ENCODE measurements around the gene ATP11B.

DNA sequence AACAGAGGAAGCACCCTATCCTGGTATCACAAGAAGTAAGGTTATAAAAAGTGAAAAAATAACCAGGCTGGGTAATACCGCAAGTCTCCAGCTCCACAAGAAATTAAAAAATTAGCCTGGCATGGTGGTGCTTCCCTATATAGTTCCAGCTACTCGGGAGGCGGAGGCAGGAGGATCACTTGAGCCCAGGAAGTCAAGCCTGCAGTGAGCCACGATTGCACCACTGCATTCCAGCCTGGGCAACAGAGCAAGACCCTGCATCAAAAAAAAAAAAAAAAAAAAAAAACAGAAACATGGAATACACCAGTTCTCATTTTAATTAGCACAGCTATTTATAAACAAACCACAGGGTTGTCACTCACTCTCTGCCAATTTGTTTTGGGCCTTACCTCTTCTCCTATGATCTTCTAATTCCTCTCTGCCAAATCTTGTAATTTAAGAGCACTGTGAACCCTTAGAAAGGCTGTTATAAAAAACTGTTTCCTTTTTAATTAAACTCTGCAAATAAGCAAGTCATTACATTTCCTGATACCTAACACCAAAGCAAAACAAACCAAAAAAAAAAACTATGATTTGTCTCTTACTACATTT, 164.5 kb downstream of the ATP11B start:
- TF ChIP-seq, protein P1, sequence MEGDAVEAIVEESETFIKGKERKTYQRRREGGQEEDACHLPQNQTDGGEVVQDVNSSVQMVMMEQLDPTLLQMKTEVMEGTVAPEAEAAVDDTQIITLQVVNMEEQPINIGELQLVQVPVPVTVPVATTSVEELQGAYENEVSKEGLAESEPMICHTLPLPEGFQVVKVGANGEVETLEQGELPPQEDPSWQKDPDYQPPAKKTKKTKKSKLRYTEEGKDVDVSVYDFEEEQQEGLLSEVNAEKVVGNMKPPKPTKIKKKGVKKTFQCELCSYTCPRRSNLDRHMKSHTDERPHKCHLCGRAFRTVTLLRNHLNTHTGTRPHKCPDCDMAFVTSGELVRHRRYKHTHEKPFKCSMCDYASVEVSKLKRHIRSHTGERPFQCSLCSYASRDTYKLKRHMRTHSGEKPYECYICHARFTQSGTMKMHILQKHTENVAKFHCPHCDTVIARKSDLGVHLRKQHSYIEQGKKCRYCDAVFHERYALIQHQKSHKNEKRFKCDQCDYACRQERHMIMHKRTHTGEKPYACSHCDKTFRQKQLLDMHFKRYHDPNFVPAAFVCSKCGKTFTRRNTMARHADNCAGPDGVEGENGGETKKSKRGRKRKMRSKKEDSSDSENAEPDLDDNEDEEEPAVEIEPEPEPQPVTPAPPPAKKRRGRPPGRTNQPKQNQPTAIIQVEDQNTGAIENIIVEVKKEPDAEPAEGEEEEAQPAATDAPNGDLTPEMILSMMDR (IDR thresholded peaks at IDR 0.05; ENCODE audit: low read depth, low read length, poor library complexity, severe bottlenecking) = no peak
- TF ChIP-seq EZH2phosphoT487 (IDR thresholded peaks at IDR 0.05; ENCODE audit: borderline replicate concordance, low read length) = no peak
